Muscle of leg (tissue), 11 donors: Measurements from ENCODE around the gene AMMECR1. TPM values are rescaled to one million over a fixed set of nuclear protein-coding genes. Genes with fewer than 3 reads are reported as not detected.
A peak's percentile ranks its signal among the peaks of the same experiment; 100 is the strongest.

ENCODE experiments used
- DNase-seq: peaks from one replicate; pipeline ENCODE4 v3.0.0; 2013
- H3K27ac ChIP-seq: one replicate; pipeline ENCODE4 v1.5.1; 2013; ENCODE audit warnings: mild to moderate bottlenecking, low read length, control low read depth
- H3K27me3 ChIP-seq: one replicate; pipeline ENCODE4 v1.6.1; 2013; ENCODE audit warnings: low read length; ENCODE audit not compliant: control insufficient read depth, insufficient read depth
- H3K36me3 ChIP-seq: one replicate; pipeline ENCODE4 v1.6.1; 2013; ENCODE audit warnings: low read length; ENCODE audit not compliant: control insufficient read depth, insufficient read depth
- H3K4me1 ChIP-seq: one replicate; pipeline ENCODE4 v1.6.1; 2013; ENCODE audit warnings: low read length; ENCODE audit not compliant: control insufficient read depth, insufficient read depth
- H3K4me3 ChIP-seq: one replicate; pipeline ENCODE4 v1.5.1; 2013; ENCODE audit warnings: low read length, control low read depth
- H3K9me3 ChIP-seq: replicated peaks from 2 replicates; pipeline ENCODE4 v1.6.1; 2013; ENCODE audit warnings: low read depth, low read length; ENCODE audit not compliant: control insufficient read depth
- WGBS: methylation state at CpG from one replicate; pipeline ENCODE4 v1.1.5; 2013; ENCODE audit warnings: missing lambda C conversion rate; ENCODE audit not compliant: insufficient coverage; 5-methylcytosine and 5-hydroxymethylcytosine counted together
- polyA plus RNA-seq, 8 donors: library from polyadenylated mRNA; unstranded; fragments of 120-200 nt; gene quantifications; one replicate each; pipeline versions ENCODE4 v1.2.1 to v1.2.3, GENCODE V29; 2013; ENCODE audit warnings: inconsistent platforms in 1 of 8, low replicate concordance in 1 of 8; ENCODE audit not compliant: insufficient read length in 8 of 8, insufficient read depth in 1 of 8
- total RNA-seq: library from RNA; stranded (reverse); fragments of 120-200 nt; gene quantifications from one replicate; pipeline ENCODE4 v1.2.4, GENCODE V29; 2013

The AMMECR1 gene
- total and polyA plus RNA-seq, 9 donors = 7.1 to 10.3 (median 8.0) TPM

GRCh38 chrX:110146521-110146920, 171.4 kb downstream of the AMMECR1 start:
- H3K27ac ChIP-seq = no peak overlapping the region
- no CpG with 5 or more reads among the region's 2 CpGs for WGBS
- peaks cover 7% of the 10 kb centered on the region for H3K36me3 ChIP-seq
- peaks cover 18% of the 10 kb centered on the region for H3K27me3 ChIP-seq
- no peaks in the 10 kb centered on the region for H3K9me3 ChIP-seq
- DNase-seq = peak; percentile 74
- peaks cover 10% of the 10 kb centered on the region for H3K4me1 ChIP-seq
- H3K4me3 ChIP-seq = no peak overlapping the region

GRCh38 chrX:110145854-110146253, 172.0 kb downstream of the AMMECR1 start:
- 0% methylated on average over 3 of the region's 4 CpGs for WGBS
- peaks cover 10% of the 10 kb centered on the region for H3K4me1 ChIP-seq
- no peak overlapping the region for H3K4me3 ChIP-seq
- H3K36me3 ChIP-seq = peaks cover 7% of the 10 kb centered on the region
- peak; percentile 48 for DNase-seq
- H3K27me3 ChIP-seq = peaks cover 19% of the 10 kb centered on the region
- no peaks in the 10 kb centered on the region for H3K9me3 ChIP-seq
- H3K27ac ChIP-seq = no peak overlapping the region

GRCh38 chrX:110145311-110145710, 172.6 kb downstream of the AMMECR1 start:
- no peaks in the 10 kb centered on the region for H3K9me3 ChIP-seq
- H3K27ac ChIP-seq = no peak overlapping the region
- no peak for DNase-seq
- H3K4me3 ChIP-seq = no peak overlapping the region
- peaks cover 7% of the 10 kb centered on the region for H3K36me3 ChIP-seq
- peaks cover 20% of the 10 kb centered on the region for H3K27me3 ChIP-seq
- peaks cover 10% of the 10 kb centered on the region for H3K4me1 ChIP-seq

Other genes with a start within 250 kb of the AMMECR1 start
- 0.80 TPM for gene RTL9, start 40.8 kb upstream of the AMMECR1 start, total RNA-seq
- 1 to 10 TPM; 1.1 to 2.2 (median 1.7) TPM for gene RTL9, start 40.8 kb upstream of the AMMECR1 start, polyA plus RNA-seq